HepG2 (cell line): Measurements from ENCODE around the gene GDA. TPM values are rescaled to one million over a fixed set of nuclear protein-coding genes. Genes with fewer than 3 reads are reported as not detected.

ENCODE experiments used
- ATAC-seq: fragments of 200-7000 bp; cut with Tn5 transposase; 3 replicates; pipeline ENCODE4 v1.9.1; 2020; ENCODE audit warnings: mild to moderate bottlenecking, moderate library complexity
- BruUV-seq: library from RNA; stranded (reverse); fragments of 400-500 nt; replicated peaks from 2 replicates; lab custom pipeline; 2021; lab: Mats Ljungman, UMichigan
- CTCF ChIA-PET: fragments of 300-600 bp; formaldehyde crosslinking; extraction: SDS; loops from one replicate; lab custom pipeline; 2021; ENCODE audit warnings: low total read pairs, inconsistent platforms, low intra/inter-chr PET ratio; lab: Yijun Ruan, JAX
- POLR2A ChIA-PET: fragments of 350-600 bp; sonication (Branson Sonifier 250); formaldehyde crosslinking; loops from one replicate; lab custom pipeline; 2020; ENCODE audit warnings: antibody characterized with exemption, inconsistent platforms; lab: Yijun Ruan, JAX
- DNase-seq: peaks from one replicate; pipeline ENCODE4 v3.0.0-alpha.2; 2015; ENCODE audit warnings: low spot score
- FAIRE-seq: peaks from 3 replicates; lab custom pipeline; 2011; peaks lifted over from hg19 to GRCh38; lab: Jason Lieb, UNC
- H2AFZ ChIP-seq: one replicate; pipeline ENCODE4 v1.6.1; 2011; ENCODE audit warnings: low read length, inconsistent platforms
- H3K27ac ChIP-seq: fragments of 300-600 bp; 3 replicates; pipeline ENCODE4 v1.8.0; 2011; ENCODE audit warnings: mixed run types, mild to moderate bottlenecking, mixed read lengths, low read length, inconsistent platforms; ENCODE audit not compliant: insufficient read depth; ENCODE audit errors: extremely low read length
- H3K27me3 ChIP-seq, 2 experiments: fragments of 200-600 bp in 1 of 2; 2 replicates in 1 of 2; 3 replicates in 1 of 2; pipeline versions ENCODE4 v1.6.0 to v1.8.0; 2011; ENCODE audit warnings: low read length in 2 of 2, mild to moderate bottlenecking in 2 of 2, moderate library complexity in 2 of 2, inconsistent platforms in 1 of 2; ENCODE audit not compliant: insufficient read depth in 2 of 2, control insufficient read depth in 1 of 2
- H3K36me3 ChIP-seq, 2 experiments: fragments of 200-600 bp in 1 of 2; replicated peaks in 1 of 2; 2 replicates in 1 of 2; 3 replicates in 1 of 2; pipeline versions ENCODE4 v1.5.1 to v1.8.0; 2011; ENCODE audit warnings: low read length in 2 of 2, inconsistent platforms in 1 of 2; ENCODE audit not compliant: insufficient read depth in 2 of 2, control insufficient read depth in 1 of 2
- H3K4me1 ChIP-seq: 2 replicates; pipeline ENCODE4 v1.5.1; 2012; ENCODE audit warnings: low read length, inconsistent platforms; ENCODE audit not compliant: insufficient read depth
- H3K4me2 ChIP-seq: 2 replicates; pipeline ENCODE4 v1.6.0; 2011; ENCODE audit warnings: low read depth, low read length, inconsistent platforms
- H3K4me3 ChIP-seq, 3 experiments: fragments of 200-600 bp in 1 of 3; sonication (generic), shearing (Covaris generic) in 1 of 3; replicated peaks in 1 of 3; 2 replicates each; pipeline ENCODE4 v1.5.1; 2011 to 2016; ENCODE audit warnings: low read length in 3 of 3, inconsistent platforms in 2 of 3, low read depth in 2 of 3, mild to moderate bottlenecking in 2 of 3, control low read depth in 1 of 3, mixed read lengths in 1 of 3; ENCODE audit not compliant: insufficient read depth in 1 of 3
- H3K79me2 ChIP-seq: one replicate; pipeline ENCODE4 v1.6.1; 2011; ENCODE audit warnings: low read length, inconsistent platforms; ENCODE audit not compliant: insufficient read depth
- H3K9ac ChIP-seq: 2 replicates; pipeline ENCODE4 v1.6.0; 2011; ENCODE audit warnings: mild to moderate bottlenecking, low read depth, low read length, inconsistent platforms; ENCODE audit not compliant: insufficient read depth
- H3K9me3 ChIP-seq: 2 replicates; pipeline ENCODE4 v1.5.1; 2012; ENCODE audit warnings: mild to moderate bottlenecking, low read length
- H4K20me1 ChIP-seq: 2 replicates; pipeline ENCODE4 v1.6.0; 2011; ENCODE audit warnings: inconsistent platforms, mild to moderate bottlenecking, low read length, moderate library complexity; ENCODE audit not compliant: insufficient read depth
- ARID5B ChIP-seq: IDR thresholded peaks from 2 replicates; pipeline ENCODE4 v1.4.0; 2020; ENCODE audit warnings: mild to moderate bottlenecking, missing genetic modification reagents
- ASH2L ChIP-seq: fragments of 300-600, 200-600 bp; sonication (generic); IDR thresholded peaks from 2 replicates; pipeline ENCODE4 v1.7.0; 2017; ENCODE audit warnings: low read depth, mild to moderate bottlenecking, moderate library complexity, mixed read lengths, low read length; ENCODE audit not compliant: insufficient read length
- ATRX ChIP-seq: sonication (generic); formaldehyde crosslinking; IDR thresholded peaks from 2 replicates; pipeline ENCODE4 v1.4.0; 2020; ENCODE audit warnings: missing genetic modification reagents, borderline replicate concordance
- GLI4 ChIP-seq: sonication (generic); formaldehyde crosslinking; IDR thresholded peaks from 2 replicates; pipeline ENCODE4 v1.5.1; 2020; ENCODE audit warnings: missing genetic modification reagents, mild to moderate bottlenecking, moderate library complexity, borderline replicate concordance
- KLF6 ChIP-seq: IDR thresholded peaks from 2 replicates; pipeline ENCODE4 v1.8.0; 2016; ENCODE audit warnings: missing biosample characterization, missing genetic modification reagents
- MAFK ChIP-seq, 2 experiments: IDR thresholded peaks in 1 of 2; conservative IDR thresholded peaks in 1 of 2; 2 replicates each; pipeline ENCODE4 v1.6.1; 2011; ENCODE audit warnings: improper control_type of control experiment in 2 of 2, low read length in 2 of 2
- ZFP36 ChIP-seq: fragments of 150-350 bp; IDR thresholded peaks from 2 replicates; pipeline ENCODE4 v1.6.1; 2018; ENCODE audit warnings: borderline replicate concordance, low read length, low read depth; ENCODE audit not compliant: partially characterized antibody
- ZNF564 ChIP-seq: sonication (generic); formaldehyde crosslinking; IDR thresholded peaks from 2 replicates; pipeline ENCODE4 v1.8.1; 2023; ENCODE audit warnings: mild to moderate bottlenecking, missing genetic modification reagents
- WGBS: methylation state at CpG from one replicate; pipeline ENCODE4 v1.1.6; 2017; ENCODE audit warnings: low lambda C conversion rate; 5-methylcytosine and 5-hydroxymethylcytosine counted together
- in situ Hi-C: cut with HindIII; loops from 2 replicates; pipeline ENCODE4 v1.10.0; 2017; ENCODE audit warnings: low pct_unique_long_range_greater_than_20kb; ENCODE audit not compliant: extremely low pct_ligation_motif_present
- intact Hi-C: fragments of 100-400 bp; cut with micrococcal nuclease; formaldehyde crosslinking; loops from one replicate; pipeline ENCODE4 v1.10.0; 2022; ENCODE audit not compliant: unreplicated experiment
- polyA plus RNA-seq, 8 experiments: library from polyadenylated mRNA; depleted of rRNA in 3 of 8; stranded (reverse) in 7 of 8; unstranded in 1 of 8; fragments of >200 nt; fragmentation: Illumina TruSeq in 4 of 8; extraction: Trizol in 4 of 8; gene quantifications; 2 replicates each; pipeline versions ENCODE4 v1.2.1 to v1.2.3, GENCODE V29; 2011 to 2016; ENCODE audit warnings: low read depth in 4 of 8, missing spikeins in 1 of 8, mixed read lengths in 1 of 8; ENCODE audit not compliant: insufficient read depth in 1 of 8
- total RNA-seq, 5 experiments: library from RNA; depleted of rRNA; stranded (reverse); fragments of >200 nt; fragmentation: Illumina TruSeq; extraction: Trizol; gene quantifications; 2 replicates each; pipeline ENCODE4 v1.2.3, GENCODE V29; 2016; ENCODE audit warnings: low read depth in 1 of 5

GDA gene
- total and polyA plus RNA-seq, 2 of the 13 experiments (the other 11 are each of a cell fraction or from before 2014, with no cell fraction given): 0.15 to 0.99 TPM

GRCh38 chr9:72141484-72141883 is 7.8 kb upstream of the GDA start:
- no peak overlapping the region for H3K4me3 ChIP-seq
- 41% methylated on average over 3 of the region's 3 CpGs for WGBS
- no peak overlapping the region for H2AFZ ChIP-seq
- peaks cover 0 to 17% of the 10 kb centered on the region in 2 experiments; a peak in 2 of 5 replicates for H3K27me3 ChIP-seq
- no peaks in the 10 kb centered on the region for H4K20me1 ChIP-seq
- BruUV-seq: no TSS peak
- H3K4me1 ChIP-seq: peaks cover 7% of the 10 kb centered on the region; the same call in 1 of the 2 replicates
- 0 out of 4 replicates have a peak, but pooled peaks of 1 of the 2 experiments have one; percentile 11 for TF ChIP-seq MAFK (conservative IDR thresholded peaks at IDR 0.05 in 1 of 2, IDR thresholded peaks at IDR 0.05 in 1 of 2; ENCODE audit: low read length in 2 of 2)
- no peak for TF ChIP-seq GLI4
- TF ChIP-seq ASH2L: no peak
- no peak for TF ChIP-seq KLF6 (CRISPR knock-in tag)
- TF ChIP-seq ZFP36: no peak
- POLR2A ChIA-PET: no interaction called here
- DNase-seq (no peak), FAIRE-seq (no peak), ATAC-seq (no peak)
- no peaks in the 10 kb centered on the region for H3K36me3 ChIP-seq
- no peak overlapping the region for H3K27ac ChIP-seq
- intact Hi-C loops (no loop called here), in situ Hi-C loops (loop anchor here (25.0 kb wide), 1 partner anchor 104 kb away; no protein-coding TSS in a partner anchor)
- CTCF ChIA-PET: no interaction called here
- H3K4me2 ChIP-seq: no peak overlapping the region
- no peak overlapping the region for H3K9ac ChIP-seq
- no peaks in the 10 kb centered on the region for H3K79me2 ChIP-seq
- no peaks in the 10 kb centered on the region for H3K9me3 ChIP-seq

- Histone ChIP-seq H2AFZ (no peak overlapping the region), H3K27ac (no peak overlapping the region), H3K4me2 (no peak overlapping the region), H3K9ac (no peak overlapping the region), H3K27me3 (peaks cover 1 to 26% of the 10 kb centered on the region in 2 experiments; a peak in 3 of 5 replicates), H3K4me1 (peaks cover 20% of the 10 kb centered on the region), H3K4me3 (no peak overlapping the region), H4K20me1 (no peaks in the 10 kb centered on the region), H3K36me3 (no peaks in the 10 kb centered on the region), H3K79me2 (no peaks in the 10 kb centered on the region), H3K9me3 (no peaks in the 10 kb centered on the region)
- in situ Hi-C loops: loop anchor here (25.0 kb wide), 1 partner anchor 108 kb away; no protein-coding TSS in a partner anchor
- ChIA-PET CTCF (no interaction called here), POLR2A (no interaction called here)
- BruUV-seq: no TSS peak
- 80% methylated on average over 3 of the region's 3 CpGs for WGBS
- DNase-seq (no peak), FAIRE-seq (no peak), ATAC-seq (peak; percentile 34; the same call in 1 of the 3 replicates)
- intact Hi-C loops: loop anchor here (1.0 kb wide), 1 partner anchor 106 kb away; no protein-coding TSS in a partner anchor
- TF ChIP-seq ZNF564 (no peak), ARID5B (CRISPR knock-in tag) (peak; percentile 19; the same call in 1 of the 2 replicates), ATRX (CRISPR knock-in tag) (no peak)
Measured at GRCh38 chr9:72144756-72145492, 4.3 kb upstream of the GDA start.
